ENCODE results near the gene POLR1A. TPM values are rescaled to one million over a fixed set of nuclear protein-coding genes. Genes with fewer than 3 reads are reported as not detected.

The POLR1A gene
- total RNA-seq, 2 experiments from 2014 or later: 13.1 to 13.4 TPM

- peaks cover 94% of the 10 kb centered on the region for H3K36me3 ChIP-seq (ENCODE audit: insufficient read depth, low read length)
- no peaks in the 10 kb centered on the region for H3K9me3 ChIP-seq (ENCODE audit: control insufficient read depth in 1 of 2, insufficient read depth in 1 of 2, low read length in 2 of 2)
- no peak for TF ChIP-seq CTCF (IDR thresholded peaks at IDR 0.05)
- H3K4me1 Mint-ChIP-seq (ENCODE audit: low read depth): peaks cover 19% of the 10 kb centered on the region
- ATAC-seq (ENCODE audit: poor library complexity) (no peak), DNase-seq (no peak)
- H3K4me1 ChIP-seq (ENCODE audit: insufficient read depth, low read length): peaks cover 6% of the 10 kb centered on the region
- no peak overlapping the region for H3K27ac Mint-ChIP-seq
- ChIA-PET CTCF (no interaction called here), POLR2A (interaction anchor here (1.0 kb wide), 1 partner anchor 63 kb away, joined by 3 read pairs; the partner anchor contains the start of gene MRPL35)
- H3K36me3 Mint-ChIP-seq (ENCODE audit: low read depth): peaks cover 100% of the 10 kb centered on the region
- H3K27ac ChIP-seq (ENCODE audit: low read depth in 1 of 2, low read length in 2 of 2): no peak overlapping the region
- no peaks in the 10 kb centered on the region for H3K27me3 ChIP-seq (ENCODE audit: control insufficient read depth in 1 of 2, insufficient read depth in 2 of 2, low read length in 2 of 2)
- no peak overlapping the region for H3K4me3 ChIP-seq (ENCODE audit: low read length)
- H3K9me3 Mint-ChIP-seq: no peaks in the 10 kb centered on the region
- no peaks in the 10 kb centered on the region for H3K27me3 Mint-ChIP-seq
- intact Hi-C loops (cut with DNase I, micrococcal nuclease): loop anchor here in 1 of 2 experiments (10.0 kb wide), 1 partner anchor 319 kb away; no protein-coding TSS in a partner anchor
- H3K4me3 Mint-ChIP-seq: no peak overlapping the region
These were observed 30.5 kb upstream of the POLR1A start for GRCh38 chr2:86136141-86136540.

GRCh38 chr2:86135653-86136052 is 30.0 kb upstream of the POLR1A start:
- ChIA-PET CTCF (no interaction called here), POLR2A (interaction anchor here (0.6 to 0.8 kb wide), 2 partner anchors 12 to 30 kb away, joined by 3 read pairs; partner anchors contain the start of gene PTCD3)
- Mint-ChIP-seq H3K4me3 (no peak overlapping the region), H3K9me3 (no peaks in the 10 kb centered on the region), H3K36me3 (ENCODE audit: low read depth) (peaks cover 99% of the 10 kb centered on the region), H3K4me1 (ENCODE audit: low read depth) (peaks cover 19% of the 10 kb centered on the region), H3K27me3 (no peaks in the 10 kb centered on the region), H3K27ac (no peak overlapping the region)
- DNase-seq (no peak), ATAC-seq (ENCODE audit: poor library complexity) (no peak)
- H3K27ac ChIP-seq (ENCODE audit: low read depth in 1 of 2, low read length in 2 of 2): no peak overlapping the region
- intact Hi-C loops (cut with DNase I, micrococcal nuclease): loop anchor here in 1 of 2 experiments (10.0 kb wide), 1 partner anchor 319 kb away; no protein-coding TSS in a partner anchor
- peaks cover 6% of the 10 kb centered on the region for H3K4me1 ChIP-seq (ENCODE audit: insufficient read depth, low read length)
- peaks cover 94% of the 10 kb centered on the region for H3K36me3 ChIP-seq (ENCODE audit: insufficient read depth, low read length)
- H3K4me3 ChIP-seq (ENCODE audit: low read length): no peak overlapping the region
- H3K9me3 ChIP-seq (ENCODE audit: control insufficient read depth in 1 of 2, insufficient read depth in 1 of 2, low read length in 2 of 2): no peaks in the 10 kb centered on the region
- no peaks in the 10 kb centered on the region for H3K27me3 ChIP-seq (ENCODE audit: control insufficient read depth in 1 of 2, insufficient read depth in 2 of 2, low read length in 2 of 2)
- TF ChIP-seq CTCF (IDR thresholded peaks at IDR 0.05): no peak

GRCh38 chr2:86134709-86135108 is 29.0 kb upstream of the POLR1A start:
- no peaks in the 10 kb centered on the region for H3K27me3 Mint-ChIP-seq
- no peak overlapping the region for H3K4me3 Mint-ChIP-seq
- no peak for TF ChIP-seq CTCF (IDR thresholded peaks at IDR 0.05)
- H3K36me3 Mint-ChIP-seq (ENCODE audit: low read depth): peaks cover 99% of the 10 kb centered on the region
- H3K27ac Mint-ChIP-seq: no peak overlapping the region
- no peak overlapping the region for H3K27ac ChIP-seq (ENCODE audit: low read depth in 1 of 2, low read length in 2 of 2)
- no peaks in the 10 kb centered on the region for H3K9me3 Mint-ChIP-seq
- DNase-seq: no peak
- peaks cover 6% of the 10 kb centered on the region for H3K4me1 ChIP-seq (ENCODE audit: insufficient read depth, low read length)
- no peak overlapping the region for H3K4me3 ChIP-seq (ENCODE audit: low read length)
- H3K36me3 ChIP-seq (ENCODE audit: insufficient read depth, low read length): peaks cover 98% of the 10 kb centered on the region
- POLR2A ChIA-PET: interaction anchor here (0.8 kb wide), 1 partner anchor 13 kb away, joined by 3 read pairs; no protein-coding TSS in a partner anchor
- H3K4me1 Mint-ChIP-seq (ENCODE audit: low read depth): peaks cover 10% of the 10 kb centered on the region
- H3K9me3 ChIP-seq (ENCODE audit: control insufficient read depth in 1 of 2, insufficient read depth in 1 of 2, low read length in 2 of 2): no peaks in the 10 kb centered on the region
- ATAC-seq (ENCODE audit: poor library complexity): no peak
- intact Hi-C loops (cut with DNase I, micrococcal nuclease): loop anchor here in 1 of 2 experiments (10.0 kb wide), 1 partner anchor 320 kb away; no protein-coding TSS in a partner anchor
- H3K27me3 ChIP-seq (ENCODE audit: control insufficient read depth in 1 of 2, insufficient read depth in 2 of 2, low read length in 2 of 2): no peaks in the 10 kb centered on the region
- CTCF ChIA-PET: no interaction called here

All from CD4-positive, alpha-beta T cell (primary cell).